Sigmoid colon (tissue), 4 donors: Measurements from ENCODE around the gene ZIC1.

ENCODE experiments used
- CTCF ChIP-seq, 4 experiments: fragments of 450-650 bp in 3 of 4; fragments of 200-600 bp in 1 of 4; IDR thresholded peaks; one replicate each; pipeline ENCODE4 v1.5.1; 2016 to 2019; ENCODE audit warnings: antibody characterized with exemption in 4 of 4, mild to moderate bottlenecking in 3 of 4, moderate library complexity in 2 of 4
- EP300 ChIP-seq, 4 donors: sonication (generic); formaldehyde crosslinking; IDR thresholded peaks; one replicate each; pipeline ENCODE4 v1.6.1; 2017; ENCODE audit warnings: antibody characterized with exemption in 4 of 4
- POLR2A ChIP-seq, 2 donors: fragments of 450-650 bp; IDR thresholded peaks; one replicate each; pipeline ENCODE4 v1.6.1; 2016; ENCODE audit warnings: antibody characterized with exemption in 2 of 2, mild to moderate bottlenecking in 2 of 2, moderate library complexity in 2 of 2

GRCh38 chr3:147372525-147373027, 36.6 kb upstream of the ZIC1 start:
- no peak for TF ChIP-seq CTCF (IDR thresholded peaks at IDR 0.05)
- TF ChIP-seq EP300 (IDR thresholded peaks at IDR 0.05): no peak
- no peak for TF ChIP-seq POLR2A (IDR thresholded peaks at IDR 0.05)
